ENCODE measurements around the gene REG3A. TPM values are rescaled to one million over a fixed set of nuclear protein-coding genes. Genes with fewer than 3 reads are reported as not detected.

Gene REG3A
- total RNA-seq, 1 experiment from 2014 or later: not detected

GRCh38 chr2:79178076-79178674 is 18.6 kb upstream of the REG3A start:
- no peak overlapping the region for H2AFZ ChIP-seq (ENCODE audit: low read length)
- no peak for DNase-seq
- H3K36me3 ChIP-seq (ENCODE audit: insufficient read depth, low read length): peaks cover 3% of the 10 kb centered on the region; the same call in 1 of the 2 replicates
- H3K4me1 ChIP-seq (ENCODE audit: low read length): no peaks in the 10 kb centered on the region
- no peaks in the 10 kb centered on the region for H3K79me2 ChIP-seq (ENCODE audit: low read length)
- H3K4me3 ChIP-seq (ENCODE audit: low read length): no peak overlapping the region
- no peak overlapping the region for H3K4me2 ChIP-seq (ENCODE audit: low read depth, low read length, poor library complexity, severe bottlenecking)
- H3K9me2 ChIP-seq (replicated peaks; ENCODE audit: insufficient read depth, low read length): no peaks in the 10 kb centered on the region
- peaks cover 3% of the 10 kb centered on the region; the same call in 1 of the 2 replicates for H3K27me3 ChIP-seq (ENCODE audit: low read length)
- H4K20me1 ChIP-seq (ENCODE audit: insufficient read depth, low read depth, low read length): no peaks in the 10 kb centered on the region
- H3K9ac ChIP-seq (ENCODE audit: low read length): no peak overlapping the region
- H3K9me3 ChIP-seq (ENCODE audit: low read length): no peaks in the 10 kb centered on the region; the same call in 1 of the 2 replicates
- H3K27ac ChIP-seq (ENCODE audit: low read length): no peak overlapping the region

- Histone ChIP-seq H3K36me3 (ENCODE audit: insufficient read depth, low read length) (no peaks in the 10 kb centered on the region), H3K9me3 (ENCODE audit: low read length) (no peaks in the 10 kb centered on the region), H3K9ac (ENCODE audit: low read length) (no peak overlapping the region), H3K27me3 (ENCODE audit: low read length) (no peaks in the 10 kb centered on the region), H3K79me2 (ENCODE audit: low read length) (no peaks in the 10 kb centered on the region), H3K4me3 (ENCODE audit: low read length) (no peak overlapping the region), H3K4me2 (ENCODE audit: low read depth, low read length, poor library complexity, severe bottlenecking) (no peak overlapping the region), H3K27ac (ENCODE audit: low read length) (no peak overlapping the region), H2AFZ (ENCODE audit: low read length) (no peak overlapping the region), H4K20me1 (ENCODE audit: insufficient read depth, low read depth, low read length) (no peaks in the 10 kb centered on the region), H3K9me2 (replicated peaks; ENCODE audit: insufficient read depth, low read length) (no peaks in the 10 kb centered on the region), H3K4me1 (ENCODE audit: low read length) (peaks cover 6% of the 10 kb centered on the region; the same call in 1 of the 2 replicates)
- no peak for DNase-seq
These were observed 11.9 kb upstream of the REG3A start for GRCh38 chr2:79171348-79171958.

- Histone ChIP-seq H3K27me3 (ENCODE audit: low read length) (no peaks in the 10 kb centered on the region), H2AFZ (ENCODE audit: low read length) (no peak overlapping the region), H3K4me2 (ENCODE audit: low read depth, low read length, poor library complexity, severe bottlenecking) (no peak overlapping the region), H3K36me3 (ENCODE audit: insufficient read depth, low read length) (no peaks in the 10 kb centered on the region), H3K9me2 (replicated peaks; ENCODE audit: insufficient read depth, low read length) (no peaks in the 10 kb centered on the region), H3K79me2 (ENCODE audit: low read length) (no peaks in the 10 kb centered on the region), H3K27ac (ENCODE audit: low read length) (no peak overlapping the region), H3K9ac (ENCODE audit: low read length) (no peak overlapping the region), H4K20me1 (ENCODE audit: insufficient read depth, low read depth, low read length) (no peaks in the 10 kb centered on the region), H3K4me3 (ENCODE audit: low read length) (no peak overlapping the region), H3K9me3 (ENCODE audit: low read length) (no peaks in the 10 kb centered on the region), H3K4me1 (ENCODE audit: low read length) (no peaks in the 10 kb centered on the region)
- DNase-seq: no peak
These were observed 3.2 kb upstream of the REG3A start for GRCh38 chr2:79162801-79163200.

GRCh38 chr2:79162132-79162531 is 2.6 kb upstream of the REG3A start:
- Histone ChIP-seq H3K4me3 (ENCODE audit: low read length) (no peak overlapping the region), H3K4me1 (ENCODE audit: low read length) (no peaks in the 10 kb centered on the region)

GRCh38 chr2:79159030-79159429 is 523 bp downstream of the REG3A start:
- Histone ChIP-seq H3K9ac (ENCODE audit: low read length) (no peak overlapping the region), H4K20me1 (ENCODE audit: insufficient read depth, low read depth, low read length) (no peaks in the 10 kb centered on the region), H3K27ac (ENCODE audit: low read length) (no peak overlapping the region), H3K4me1 (ENCODE audit: low read length) (no peaks in the 10 kb centered on the region), H3K4me3 (ENCODE audit: low read length) (no peak overlapping the region), H3K9me2 (replicated peaks; ENCODE audit: insufficient read depth, low read length) (no peaks in the 10 kb centered on the region), H3K36me3 (ENCODE audit: insufficient read depth, low read length) (no peaks in the 10 kb centered on the region), H3K79me2 (ENCODE audit: low read length) (no peaks in the 10 kb centered on the region), H3K9me3 (ENCODE audit: low read length) (no peaks in the 10 kb centered on the region), H2AFZ (ENCODE audit: low read length) (no peak overlapping the region), H3K4me2 (ENCODE audit: low read depth, low read length, poor library complexity, severe bottlenecking) (no peak overlapping the region), H3K27me3 (ENCODE audit: low read length) (no peaks in the 10 kb centered on the region)
- DNase-seq: no peak

More at GRCh38 chr2:79162132-79162531, 2.6 kb upstream of the REG3A start:
- no peak overlapping the region for H3K9ac ChIP-seq (ENCODE audit: low read length)
- no peaks in the 10 kb centered on the region for H3K9me3 ChIP-seq (ENCODE audit: low read length)
- H3K79me2 ChIP-seq (ENCODE audit: low read length): no peaks in the 10 kb centered on the region
- no peak overlapping the region for H3K27ac ChIP-seq (ENCODE audit: low read length)
- DNase-seq: no peak
- no peaks in the 10 kb centered on the region for H4K20me1 ChIP-seq (ENCODE audit: insufficient read depth, low read depth, low read length)
- no peak overlapping the region for H2AFZ ChIP-seq (ENCODE audit: low read length)
- H3K36me3 ChIP-seq (ENCODE audit: insufficient read depth, low read length): no peaks in the 10 kb centered on the region
- no peaks in the 10 kb centered on the region for H3K9me2 ChIP-seq (replicated peaks; ENCODE audit: insufficient read depth, low read length)
- H3K4me2 ChIP-seq (ENCODE audit: low read depth, low read length, poor library complexity, severe bottlenecking): no peak overlapping the region
- no peaks in the 10 kb centered on the region for H3K27me3 ChIP-seq (ENCODE audit: low read length)

- H3K4me2 ChIP-seq (ENCODE audit: low read depth, low read length, poor library complexity, severe bottlenecking): no peak overlapping the region
- no peak overlapping the region for H3K9ac ChIP-seq (ENCODE audit: low read length)
- H3K9me3 ChIP-seq (ENCODE audit: low read length): no peaks in the 10 kb centered on the region
- no peaks in the 10 kb centered on the region for H3K4me1 ChIP-seq (ENCODE audit: low read length)
- H3K79me2 ChIP-seq (ENCODE audit: low read length): no peaks in the 10 kb centered on the region
- H3K4me3 ChIP-seq (ENCODE audit: low read length): no peak overlapping the region
- H3K27ac ChIP-seq (ENCODE audit: low read length): no peak overlapping the region
- no peaks in the 10 kb centered on the region for H4K20me1 ChIP-seq (ENCODE audit: insufficient read depth, low read depth, low read length)
- no peaks in the 10 kb centered on the region for H3K9me2 ChIP-seq (replicated peaks; ENCODE audit: insufficient read depth, low read length)
- no peak overlapping the region for H2AFZ ChIP-seq (ENCODE audit: low read length)
- DNase-seq: no peak
- H3K36me3 ChIP-seq (ENCODE audit: insufficient read depth, low read length): no peaks in the 10 kb centered on the region
- H3K27me3 ChIP-seq (ENCODE audit: low read length): no peaks in the 10 kb centered on the region
These were observed 3.6 kb downstream of the REG3A start for GRCh38 chr2:79155826-79156476.

GRCh38 chr2:79139423-79139822 is 20.1 kb downstream of the REG3A start:
- Histone ChIP-seq H3K27ac (ENCODE audit: low read length) (no peak overlapping the region), H3K9me3 (ENCODE audit: low read length) (no peaks in the 10 kb centered on the region), H3K27me3 (ENCODE audit: low read length) (peaks cover 3% of the 10 kb centered on the region; the same call in 1 of the 2 replicates), H3K4me3 (ENCODE audit: low read length) (no peak overlapping the region), H3K9me2 (replicated peaks; ENCODE audit: insufficient read depth, low read length) (no peaks in the 10 kb centered on the region), H3K79me2 (ENCODE audit: low read length) (no peaks in the 10 kb centered on the region), H3K36me3 (ENCODE audit: insufficient read depth, low read length) (no peaks in the 10 kb centered on the region), H3K9ac (ENCODE audit: low read length) (no peak overlapping the region), H4K20me1 (ENCODE audit: insufficient read depth, low read depth, low read length) (no peaks in the 10 kb centered on the region), H3K4me1 (ENCODE audit: low read length) (no peaks in the 10 kb centered on the region), H2AFZ (ENCODE audit: low read length) (no peak overlapping the region), H3K4me2 (ENCODE audit: low read depth, low read length, poor library complexity, severe bottlenecking) (no peak overlapping the region)
- DNase-seq: no peak

GRCh38 chr2:79138385-79138784 is 21.2 kb downstream of the REG3A start:
- Histone ChIP-seq H3K9me2 (replicated peaks; ENCODE audit: insufficient read depth, low read length) (no peaks in the 10 kb centered on the region), H3K4me3 (ENCODE audit: low read length) (no peak overlapping the region), H2AFZ (ENCODE audit: low read length) (no peak overlapping the region), H3K27me3 (ENCODE audit: low read length) (peaks cover 3% of the 10 kb centered on the region; the same call in 1 of the 2 replicates), H4K20me1 (ENCODE audit: insufficient read depth, low read depth, low read length) (no peaks in the 10 kb centered on the region), H3K9me3 (ENCODE audit: low read length) (no peaks in the 10 kb centered on the region), H3K36me3 (ENCODE audit: insufficient read depth, low read length) (no peaks in the 10 kb centered on the region), H3K27ac (ENCODE audit: low read length) (no peak overlapping the region), H3K4me2 (ENCODE audit: low read depth, low read length, poor library complexity, severe bottlenecking) (no peak overlapping the region), H3K79me2 (ENCODE audit: low read length) (no peaks in the 10 kb centered on the region), H3K4me1 (ENCODE audit: low read length) (no peaks in the 10 kb centered on the region), H3K9ac (ENCODE audit: low read length) (no peak overlapping the region)
- no peak for DNase-seq
